ENCODE measurements around the gene ARL6IP4.
A peak's percentile ranks its signal among the peaks of the same experiment; 100 is the strongest.

ARL6IP4 gene

GRCh38 chr12:122981587-122982476 is 1.4 kb downstream of the ARL6IP4 start:
- peak overlapping the region; percentile 75 for H3K27ac Mint-ChIP-seq
- H3K9me3 Mint-ChIP-seq (ENCODE audit: low read depth): no peaks in the 10 kb centered on the region
- peak overlapping the region; percentile 88 for H3K4me3 Mint-ChIP-seq
- H3K4me1 Mint-ChIP-seq (ENCODE audit: low read depth): peaks cover 44% of the 10 kb centered on the region
- no peaks in the 10 kb centered on the region for H3K36me3 Mint-ChIP-seq
- no peaks in the 10 kb centered on the region for H3K27me3 Mint-ChIP-seq

DNA sequence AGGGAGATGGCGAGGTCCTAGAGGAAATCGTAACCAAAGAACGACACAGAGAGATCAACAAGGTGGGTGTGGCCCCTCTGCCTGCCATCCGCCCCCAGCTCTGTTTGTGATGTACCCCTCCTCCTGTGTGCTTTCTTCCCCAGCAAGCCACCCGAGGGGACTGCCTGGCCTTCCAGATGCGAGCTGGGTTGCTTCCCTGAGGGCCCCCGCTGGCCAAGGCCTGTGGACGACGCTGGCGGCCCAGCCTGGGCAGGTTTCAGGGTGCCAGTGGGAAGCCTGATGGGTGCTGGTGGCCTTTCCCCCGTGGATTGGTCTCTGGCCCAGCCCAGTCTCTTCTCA is 2.0 kb downstream of the ARL6IP4 start:
- no peaks in the 10 kb centered on the region for H3K27me3 Mint-ChIP-seq
- peak overlapping the region; percentile 22 for H3K27ac Mint-ChIP-seq
- peak overlapping the region; percentile 88 for H3K4me3 Mint-ChIP-seq
- H3K4me1 Mint-ChIP-seq (ENCODE audit: low read depth): peaks cover 39% of the 10 kb centered on the region
- H3K9me3 Mint-ChIP-seq (ENCODE audit: low read depth): no peaks in the 10 kb centered on the region
- H3K36me3 Mint-ChIP-seq: no peaks in the 10 kb centered on the region

- Mint-ChIP-seq H3K4me1 (ENCODE audit: low read depth) (peaks cover 37% of the 10 kb centered on the region), H3K27me3 (no peaks in the 10 kb centered on the region), H3K4me3 (peak overlapping the region; percentile 88), H3K9me3 (ENCODE audit: low read depth) (no peaks in the 10 kb centered on the region), H3K36me3 (no peaks in the 10 kb centered on the region), H3K27ac (peak overlapping the region; percentile 66)
These were observed 2.7 kb downstream of the ARL6IP4 start for GRCh38 chr12:122982963-122983788.

GRCh38 chr12:122983789-122984515 is 3.5 kb downstream of the ARL6IP4 start:
- H3K27ac Mint-ChIP-seq: peak overlapping the region; percentile 66
- H3K9me3 Mint-ChIP-seq (ENCODE audit: low read depth): no peaks in the 10 kb centered on the region
- H3K4me3 Mint-ChIP-seq: peak overlapping the region; percentile 42
- H3K27me3 Mint-ChIP-seq: no peaks in the 10 kb centered on the region
- H3K36me3 Mint-ChIP-seq: no peaks in the 10 kb centered on the region
- H3K4me1 Mint-ChIP-seq (ENCODE audit: low read depth): peaks cover 35% of the 10 kb centered on the region

DNA sequence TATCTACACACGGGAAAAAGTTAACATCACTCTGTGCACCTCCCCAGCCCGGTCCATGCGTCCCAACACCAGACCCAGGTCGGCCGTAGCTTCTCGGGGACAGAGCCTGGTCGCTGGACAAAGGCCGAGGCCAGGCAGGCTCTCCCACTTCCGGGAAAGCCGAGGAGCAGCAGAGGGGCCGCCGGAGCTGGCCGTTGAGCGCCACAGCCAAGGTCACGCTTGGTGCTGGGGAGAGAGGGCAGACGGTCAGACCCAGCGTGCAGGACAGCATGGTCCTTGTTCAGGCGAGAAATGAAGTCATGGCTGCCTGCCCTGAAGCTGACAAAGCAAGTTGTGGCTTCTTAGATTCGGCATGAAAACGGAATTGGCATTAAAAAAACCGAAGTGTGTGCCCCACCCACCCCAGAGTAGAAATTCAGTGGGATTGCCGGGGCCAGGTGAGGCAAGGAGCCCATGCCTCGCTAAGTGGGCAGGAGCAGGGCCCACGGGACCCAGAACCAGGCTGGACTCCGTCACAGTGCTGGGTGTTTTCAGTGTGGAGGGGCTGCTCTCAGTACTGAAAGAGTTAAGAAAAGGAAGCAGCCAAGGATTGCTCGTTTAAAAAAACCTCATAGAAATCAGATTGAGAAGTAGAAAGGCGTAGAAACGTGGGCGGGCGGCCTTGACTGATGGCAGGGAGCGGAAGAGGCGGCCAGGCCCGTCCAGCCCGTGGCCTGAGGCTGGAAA is 4.3 kb downstream of the ARL6IP4 start:
- H3K27me3 Mint-ChIP-seq: no peaks in the 10 kb centered on the region
- peak overlapping the region; percentile 66 for H3K27ac Mint-ChIP-seq
- no peak overlapping the region for H3K4me3 Mint-ChIP-seq
- H3K36me3 Mint-ChIP-seq: no peaks in the 10 kb centered on the region
- H3K4me1 Mint-ChIP-seq (ENCODE audit: low read depth): peaks cover 29% of the 10 kb centered on the region
- no peaks in the 10 kb centered on the region for H3K9me3 Mint-ChIP-seq (ENCODE audit: low read depth)

DNA sequence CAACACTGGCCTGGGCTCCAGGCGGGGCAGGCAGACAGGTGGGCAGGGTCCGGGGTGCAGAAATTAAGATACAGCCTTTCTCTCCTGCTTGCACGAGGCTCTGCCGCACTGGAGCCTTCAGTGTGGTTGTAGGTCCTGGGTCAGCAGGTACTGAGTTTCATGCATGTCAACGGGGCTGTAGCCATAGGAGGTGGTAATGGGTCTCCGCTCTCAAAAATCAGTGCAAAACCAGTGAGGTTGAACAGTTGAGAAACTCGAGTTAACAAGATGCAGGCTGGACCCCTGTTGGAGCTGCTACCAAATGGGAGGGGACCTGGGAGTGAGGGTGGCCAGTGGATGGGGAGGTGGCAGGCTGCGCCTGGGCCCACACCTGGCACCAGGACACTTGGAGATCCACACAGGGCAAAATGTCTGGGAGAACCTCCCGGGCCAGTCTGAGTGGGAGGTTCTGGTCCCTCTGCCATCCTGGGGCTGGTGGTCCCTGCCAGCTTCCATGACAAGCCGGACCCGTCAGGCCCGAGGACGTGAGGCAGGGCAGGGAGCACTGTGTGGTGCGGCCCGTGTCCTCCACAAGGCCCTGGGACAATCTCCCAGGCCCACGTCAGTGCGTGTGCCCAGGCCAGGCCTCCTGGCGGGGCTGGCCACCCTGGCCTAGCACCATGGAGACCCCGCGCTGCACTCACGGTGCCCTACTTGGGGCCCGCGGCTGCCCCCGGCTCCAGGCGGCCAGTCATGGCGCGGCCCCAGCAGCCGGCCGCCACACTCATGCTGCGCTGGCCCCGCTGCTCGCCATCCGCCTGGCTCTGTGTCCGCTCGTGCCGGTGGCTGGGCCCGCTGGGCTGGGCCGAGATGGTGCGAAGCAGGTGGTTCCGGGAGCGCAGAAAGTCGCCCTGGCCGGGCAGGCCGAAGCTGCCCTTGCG is 5.1 kb downstream of the ARL6IP4 start:
- Mint-ChIP-seq H3K27ac (no peak overlapping the region), H3K9me3 (ENCODE audit: low read depth) (no peaks in the 10 kb centered on the region), H3K27me3 (no peaks in the 10 kb centered on the region), H3K36me3 (no peaks in the 10 kb centered on the region), H3K4me1 (ENCODE audit: low read depth) (peaks cover 26% of the 10 kb centered on the region), H3K4me3 (no peak overlapping the region)

DNA sequence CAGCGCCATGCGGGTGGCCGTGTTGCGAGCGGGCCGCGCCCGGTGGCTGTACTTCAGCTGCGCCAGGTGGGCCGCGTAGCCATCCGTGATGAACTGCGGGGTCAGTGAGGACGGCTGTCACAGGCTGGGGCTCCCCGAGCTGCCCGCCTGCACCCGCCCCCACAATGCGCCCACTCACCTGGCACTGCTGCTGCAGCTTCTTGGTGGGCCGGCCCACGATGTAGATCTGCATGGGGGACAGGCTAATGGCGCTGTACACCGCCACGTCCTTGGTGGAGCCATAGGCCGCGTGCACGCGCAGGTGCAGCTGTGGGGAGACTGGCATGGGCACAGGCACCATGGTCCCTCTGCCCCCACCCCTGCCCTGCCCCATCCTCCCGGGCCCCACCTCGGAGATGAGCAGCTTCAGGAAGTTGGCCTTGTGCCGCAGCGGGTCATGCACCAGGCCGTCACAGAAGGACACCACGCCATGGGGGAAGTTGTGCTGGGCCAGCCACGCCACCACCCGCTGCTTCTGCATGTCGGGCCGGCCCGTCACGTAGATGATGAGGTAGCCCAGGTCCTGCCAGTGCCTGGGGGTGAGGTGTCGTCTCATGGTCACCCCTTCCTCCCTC is 5.9 kb downstream of the ARL6IP4 start:
- Mint-ChIP-seq H3K27ac (no peak overlapping the region), H3K36me3 (no peaks in the 10 kb centered on the region), H3K4me1 (ENCODE audit: low read depth) (peaks cover 26% of the 10 kb centered on the region), H3K4me3 (no peak overlapping the region), H3K9me3 (ENCODE audit: low read depth) (no peaks in the 10 kb centered on the region), H3K27me3 (no peaks in the 10 kb centered on the region)

DNA sequence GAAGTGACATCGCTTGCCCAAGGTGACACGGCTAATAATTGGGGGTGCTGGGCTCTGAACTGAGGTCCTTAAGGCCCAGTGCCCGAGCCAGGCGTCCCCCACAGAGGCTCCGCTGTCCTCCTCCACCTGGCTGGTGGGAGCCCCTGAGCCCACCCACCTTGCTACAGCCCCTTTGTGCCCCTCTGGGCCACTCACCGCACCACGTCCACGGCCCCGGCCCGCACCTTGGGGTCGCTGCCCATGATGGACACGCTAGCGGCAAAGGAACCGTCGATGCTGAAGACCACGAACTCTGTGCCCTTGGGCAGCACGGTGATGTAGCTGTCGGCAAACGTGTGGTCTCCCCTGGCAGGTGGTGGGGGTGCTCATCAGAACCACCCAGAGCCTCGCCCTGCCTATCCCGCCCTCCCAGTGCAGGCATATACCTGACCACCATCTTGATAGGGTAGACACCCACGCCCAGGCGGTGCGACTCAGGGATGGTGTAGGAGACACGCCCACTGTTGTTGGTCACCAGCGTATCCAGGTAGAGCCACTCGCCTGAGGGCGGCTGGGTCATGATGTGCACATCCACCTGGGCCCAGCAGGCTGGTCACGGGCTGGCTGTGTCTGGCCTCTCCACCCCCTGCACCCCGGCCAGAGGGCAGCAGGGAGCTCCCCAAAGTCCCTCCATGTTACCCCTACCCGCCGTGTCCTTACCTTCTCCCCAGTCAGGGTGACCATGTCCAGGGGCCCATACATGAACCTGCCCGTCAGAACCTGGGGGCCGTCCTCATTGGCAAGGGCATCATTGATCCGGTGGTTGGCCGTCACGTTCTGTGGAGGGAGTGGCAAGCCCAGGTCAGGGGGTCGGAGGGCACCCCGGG is 6.8 kb downstream of the ARL6IP4 start:
- H3K36me3 Mint-ChIP-seq: no peaks in the 10 kb centered on the region
- no peak overlapping the region for H3K4me3 Mint-ChIP-seq
- H3K27ac Mint-ChIP-seq: no peak overlapping the region
- peaks cover 17% of the 10 kb centered on the region for H3K4me1 Mint-ChIP-seq (ENCODE audit: low read depth)
- H3K9me3 Mint-ChIP-seq (ENCODE audit: low read depth): no peaks in the 10 kb centered on the region
- no peaks in the 10 kb centered on the region for H3K27me3 Mint-ChIP-seq

GRCh38 chr12:122988036-122988435 is 7.6 kb downstream of the ARL6IP4 start:
- Mint-ChIP-seq H3K36me3 (no peaks in the 10 kb centered on the region), H3K27ac (no peak overlapping the region), H3K4me1 (ENCODE audit: low read depth) (peaks cover 13% of the 10 kb centered on the region), H3K4me3 (no peak overlapping the region), H3K27me3 (no peaks in the 10 kb centered on the region), H3K9me3 (ENCODE audit: low read depth) (no peaks in the 10 kb centered on the region)

DNA sequence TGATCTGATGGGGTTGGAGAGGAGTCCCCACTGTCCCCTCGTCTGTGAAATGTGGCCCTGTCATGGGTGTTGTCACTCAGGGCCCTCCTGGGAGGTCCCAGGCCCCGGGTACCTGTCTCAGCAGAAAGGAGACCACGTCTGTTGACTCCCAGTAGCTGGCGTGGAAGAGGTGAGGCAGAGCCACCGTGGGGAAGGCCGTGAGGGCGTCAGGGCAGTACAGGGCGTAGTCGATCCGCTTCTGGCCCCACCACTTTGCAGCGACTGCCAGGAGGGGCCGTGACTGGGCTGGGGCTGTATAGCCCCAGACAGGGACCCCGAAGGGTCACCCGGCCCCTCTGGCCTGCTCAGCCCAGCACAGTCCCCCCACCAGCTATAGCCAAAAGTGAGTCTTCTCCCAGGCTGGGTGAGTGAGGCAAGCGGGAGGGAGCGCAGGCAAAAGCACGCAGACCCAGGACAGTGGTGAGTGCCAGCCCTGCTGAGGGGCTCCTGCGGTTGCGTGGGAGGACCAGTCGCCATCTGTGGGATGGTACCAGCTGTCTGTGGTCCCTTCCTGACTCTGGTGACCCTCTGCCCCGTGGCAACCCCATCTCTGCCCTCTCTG is 8.2 kb downstream of the ARL6IP4 start:
- Mint-ChIP-seq H3K4me3 (no peak overlapping the region), H3K27ac (no peak overlapping the region), H3K9me3 (ENCODE audit: low read depth) (no peaks in the 10 kb centered on the region), H3K27me3 (no peaks in the 10 kb centered on the region), H3K4me1 (ENCODE audit: low read depth) (peaks cover 7% of the 10 kb centered on the region), H3K36me3 (no peaks in the 10 kb centered on the region)

DNA sequence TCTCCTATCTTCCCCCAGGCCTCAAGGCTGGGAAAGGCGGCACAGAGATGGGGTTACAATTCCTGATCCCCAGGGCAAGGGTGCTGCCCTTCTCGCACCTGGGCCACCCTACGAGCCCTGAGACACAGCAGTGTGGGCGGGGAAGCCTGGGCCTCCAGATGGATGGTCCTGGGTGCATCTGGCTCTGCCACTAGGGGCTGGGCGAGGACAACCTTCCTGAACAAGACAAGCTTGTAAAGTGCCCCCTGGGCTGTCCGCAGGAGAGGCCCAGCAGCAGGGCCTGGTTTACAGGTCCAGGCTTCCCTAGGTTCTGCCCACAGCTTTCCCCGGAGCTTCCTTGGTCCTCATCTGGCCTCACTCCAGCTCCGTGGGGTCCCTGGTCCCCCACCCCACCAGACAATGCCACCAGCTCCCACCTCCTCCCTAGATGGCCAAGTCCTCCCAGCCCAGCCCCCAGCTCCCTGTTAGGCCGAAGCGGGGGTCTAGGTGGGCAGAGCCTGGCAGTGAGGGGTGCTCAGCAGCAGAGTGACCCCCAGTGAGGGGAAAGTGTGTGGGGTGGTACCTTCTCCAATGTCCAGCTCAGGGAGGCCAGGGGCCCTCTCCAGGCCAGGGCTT is 8.9 kb downstream of the ARL6IP4 start:
- no peaks in the 10 kb centered on the region for H3K27me3 Mint-ChIP-seq

GRCh38 chr12:122989874-122990419 is 9.5 kb downstream of the ARL6IP4 start:
- no peak overlapping the region for H3K27ac Mint-ChIP-seq
- H3K4me3 Mint-ChIP-seq: no peak overlapping the region
- no peaks in the 10 kb centered on the region for H3K36me3 Mint-ChIP-seq
- H3K9me3 Mint-ChIP-seq (ENCODE audit: low read depth): no peaks in the 10 kb centered on the region
- no peaks in the 10 kb centered on the region for H3K4me1 Mint-ChIP-seq (ENCODE audit: low read depth)
- no peaks in the 10 kb centered on the region for H3K27me3 Mint-ChIP-seq

More for the DNA sequence above, 8.9 kb downstream of the ARL6IP4 start:
- Mint-ChIP-seq H3K4me3 (no peak overlapping the region), H3K36me3 (no peaks in the 10 kb centered on the region), H3K9me3 (ENCODE audit: low read depth) (no peaks in the 10 kb centered on the region), H3K27ac (no peak overlapping the region), H3K4me1 (ENCODE audit: low read depth) (peaks cover 4% of the 10 kb centered on the region)
